ENCODE results near the gene RXRG.

The RXRG gene

DNA sequence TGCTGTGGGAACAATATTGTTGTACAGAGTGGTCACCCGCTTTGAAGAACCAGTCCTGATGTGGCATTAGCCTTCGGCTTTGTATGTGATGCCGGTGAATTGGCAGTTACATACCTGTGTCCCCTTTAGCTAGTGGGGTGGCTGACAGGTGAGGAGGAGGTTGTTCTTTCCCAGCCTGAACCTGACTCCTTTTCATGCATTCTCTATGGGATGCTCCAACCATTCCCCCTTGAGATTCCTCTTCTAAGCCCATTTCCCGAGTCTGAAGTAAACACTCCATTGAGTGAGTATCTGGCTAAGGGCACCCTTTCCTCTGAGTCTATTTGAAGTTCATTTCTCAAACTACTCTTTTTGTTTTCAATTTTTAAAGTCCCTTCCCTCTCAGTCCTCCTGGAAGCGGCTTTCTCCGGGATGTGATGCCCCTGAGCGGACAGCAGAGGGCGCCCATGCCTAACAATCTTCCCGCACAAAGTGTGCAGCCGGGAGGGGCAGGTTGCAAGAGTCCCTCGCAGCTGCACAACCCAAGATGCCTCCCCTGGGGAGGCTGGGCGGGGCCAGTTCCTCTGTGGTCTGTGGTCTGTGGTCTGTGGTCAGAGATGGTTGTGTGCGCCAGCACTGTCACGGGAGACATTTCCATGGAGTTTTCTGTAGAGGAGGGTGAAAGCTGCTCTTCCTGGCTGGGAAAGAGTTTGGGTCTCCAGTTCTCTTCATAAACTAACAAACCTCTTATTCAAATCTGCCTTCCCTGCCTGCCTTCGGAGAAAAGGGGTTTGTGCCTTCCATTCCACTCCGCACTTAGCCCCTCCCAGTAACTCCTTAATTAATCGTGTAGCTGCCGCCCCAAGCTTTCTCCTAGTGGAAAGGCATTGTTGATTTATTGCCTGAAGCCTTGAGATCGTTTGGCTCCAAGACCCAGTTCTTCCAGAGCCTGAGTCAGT, 52.0 kb downstream of the RXRG start:
- POLR2A ChIA-PET = no interaction called here
- TF ChIP-seq, protein P1, sequence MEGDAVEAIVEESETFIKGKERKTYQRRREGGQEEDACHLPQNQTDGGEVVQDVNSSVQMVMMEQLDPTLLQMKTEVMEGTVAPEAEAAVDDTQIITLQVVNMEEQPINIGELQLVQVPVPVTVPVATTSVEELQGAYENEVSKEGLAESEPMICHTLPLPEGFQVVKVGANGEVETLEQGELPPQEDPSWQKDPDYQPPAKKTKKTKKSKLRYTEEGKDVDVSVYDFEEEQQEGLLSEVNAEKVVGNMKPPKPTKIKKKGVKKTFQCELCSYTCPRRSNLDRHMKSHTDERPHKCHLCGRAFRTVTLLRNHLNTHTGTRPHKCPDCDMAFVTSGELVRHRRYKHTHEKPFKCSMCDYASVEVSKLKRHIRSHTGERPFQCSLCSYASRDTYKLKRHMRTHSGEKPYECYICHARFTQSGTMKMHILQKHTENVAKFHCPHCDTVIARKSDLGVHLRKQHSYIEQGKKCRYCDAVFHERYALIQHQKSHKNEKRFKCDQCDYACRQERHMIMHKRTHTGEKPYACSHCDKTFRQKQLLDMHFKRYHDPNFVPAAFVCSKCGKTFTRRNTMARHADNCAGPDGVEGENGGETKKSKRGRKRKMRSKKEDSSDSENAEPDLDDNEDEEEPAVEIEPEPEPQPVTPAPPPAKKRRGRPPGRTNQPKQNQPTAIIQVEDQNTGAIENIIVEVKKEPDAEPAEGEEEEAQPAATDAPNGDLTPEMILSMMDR (IDR thresholded peaks at IDR 0.05; ENCODE audit: insufficient read depth, low read length, missing control alignments) = peak; percentile 90
- no peak overlapping the region for H3K4me3 ChIP-seq (ENCODE audit: low read depth, low read length)
- CTCF ChIA-PET = interaction anchor here (1.0 to 8.9 kb wide), 25 partner anchors 8 to 522 kb away, joined by 3 to 277 read pairs (median 6); no protein-coding TSS in a partner anchor
- peak; percentile 62 for DNase-seq (ENCODE audit: low read depth, low spot score)

DNA sequence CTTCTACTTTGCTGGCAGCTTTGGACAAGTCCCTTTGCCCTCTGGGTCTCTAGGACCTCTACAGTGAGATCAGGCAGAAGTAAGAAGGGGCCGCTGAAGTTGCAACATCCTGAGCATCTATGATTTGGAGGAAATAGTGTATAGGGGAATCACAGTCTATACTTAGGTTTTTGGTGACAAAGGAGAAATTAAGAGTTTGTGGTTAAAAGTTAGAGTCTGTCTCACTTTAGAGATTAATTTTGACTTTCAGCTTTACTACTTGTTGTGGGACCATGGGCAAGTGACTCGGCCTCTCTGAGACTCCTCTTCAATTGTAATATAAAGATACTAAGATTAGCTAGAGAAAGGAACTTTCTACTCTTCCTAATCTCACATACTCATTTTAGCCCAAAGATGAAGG, 55.3 kb downstream of the RXRG start:
- ChIA-PET CTCF (interaction anchor here (1.2 to 2.1 kb wide), 5 partner anchors 13 to 207 kb away, joined by 3 to 18 read pairs (median 6); no protein-coding TSS in a partner anchor), POLR2A (no interaction called here)
- TF ChIP-seq, protein P1 (IDR thresholded peaks at IDR 0.05; ENCODE audit: insufficient read depth, low read length, missing control alignments) = no peak
- DNase-seq (ENCODE audit: low read depth, low spot score) = no peak
- H3K4me3 ChIP-seq (ENCODE audit: low read depth, low read length) = no peak overlapping the region

DNA sequence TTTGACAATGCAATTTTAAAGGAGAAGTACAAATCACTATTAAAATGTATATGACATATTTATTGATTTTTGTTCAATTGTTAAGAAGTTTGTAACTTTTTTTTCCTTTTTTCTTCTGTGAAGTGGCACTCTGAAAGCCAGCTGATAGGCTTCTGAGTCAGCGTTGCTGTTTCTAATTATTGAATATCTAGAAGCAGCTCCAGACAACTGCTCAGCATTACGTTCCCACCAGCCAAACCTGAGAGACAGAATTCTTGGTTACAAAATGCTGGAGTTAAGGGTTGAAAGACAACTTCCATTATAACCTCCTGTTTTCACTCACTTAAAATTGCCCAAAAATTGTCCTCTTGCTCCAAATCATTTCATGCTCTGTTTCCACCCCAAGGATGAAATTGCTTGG, 57.0 kb downstream of the RXRG start:
- ChIA-PET POLR2A (no interaction called here), CTCF (interaction anchor here (0.7 to 2.1 kb wide), 5 partner anchors 17 to 206 kb away, joined by 3 to 7 read pairs (median 3); no protein-coding TSS in a partner anchor)
- no peak for DNase-seq (ENCODE audit: low read depth, low spot score)
- TF ChIP-seq, protein P1 (IDR thresholded peaks at IDR 0.05; ENCODE audit: insufficient read depth, low read length, missing control alignments) = no peak
- H3K4me3 ChIP-seq (ENCODE audit: low read depth, low read length) = no peak overlapping the region

DNA sequence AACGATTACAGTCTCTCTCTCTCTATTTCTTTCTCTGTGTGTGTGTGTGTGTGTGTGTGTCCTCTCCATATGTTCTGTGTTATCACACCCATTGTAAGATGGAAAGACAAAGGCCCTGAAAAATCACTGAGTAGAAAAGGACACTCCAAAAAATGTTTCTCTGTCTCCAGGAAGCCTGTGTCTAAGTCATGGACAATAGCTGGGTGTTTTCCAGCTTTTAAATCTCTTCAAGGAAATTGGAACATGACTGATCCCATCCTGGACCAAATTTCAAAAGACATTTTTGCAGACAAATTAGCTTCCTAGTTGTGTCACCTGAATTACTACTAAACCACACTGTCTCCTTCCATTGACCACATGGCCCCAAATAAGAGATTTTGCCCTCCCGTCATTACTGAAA, 57.4 kb downstream of the RXRG start:
- TF ChIP-seq, protein P1 (IDR thresholded peaks at IDR 0.05; ENCODE audit: insufficient read depth, low read length, missing control alignments) = no peak
- CTCF ChIA-PET = interaction anchor here (0.7 to 2.1 kb wide), 5 partner anchors 16 to 207 kb away, joined by 3 to 7 read pairs (median 3); no protein-coding TSS in a partner anchor
- no peak overlapping the region for H3K4me3 ChIP-seq (ENCODE audit: low read depth, low read length)
- POLR2A ChIA-PET = no interaction called here
- DNase-seq (ENCODE audit: low read depth, low spot score) = no peak

DNA sequence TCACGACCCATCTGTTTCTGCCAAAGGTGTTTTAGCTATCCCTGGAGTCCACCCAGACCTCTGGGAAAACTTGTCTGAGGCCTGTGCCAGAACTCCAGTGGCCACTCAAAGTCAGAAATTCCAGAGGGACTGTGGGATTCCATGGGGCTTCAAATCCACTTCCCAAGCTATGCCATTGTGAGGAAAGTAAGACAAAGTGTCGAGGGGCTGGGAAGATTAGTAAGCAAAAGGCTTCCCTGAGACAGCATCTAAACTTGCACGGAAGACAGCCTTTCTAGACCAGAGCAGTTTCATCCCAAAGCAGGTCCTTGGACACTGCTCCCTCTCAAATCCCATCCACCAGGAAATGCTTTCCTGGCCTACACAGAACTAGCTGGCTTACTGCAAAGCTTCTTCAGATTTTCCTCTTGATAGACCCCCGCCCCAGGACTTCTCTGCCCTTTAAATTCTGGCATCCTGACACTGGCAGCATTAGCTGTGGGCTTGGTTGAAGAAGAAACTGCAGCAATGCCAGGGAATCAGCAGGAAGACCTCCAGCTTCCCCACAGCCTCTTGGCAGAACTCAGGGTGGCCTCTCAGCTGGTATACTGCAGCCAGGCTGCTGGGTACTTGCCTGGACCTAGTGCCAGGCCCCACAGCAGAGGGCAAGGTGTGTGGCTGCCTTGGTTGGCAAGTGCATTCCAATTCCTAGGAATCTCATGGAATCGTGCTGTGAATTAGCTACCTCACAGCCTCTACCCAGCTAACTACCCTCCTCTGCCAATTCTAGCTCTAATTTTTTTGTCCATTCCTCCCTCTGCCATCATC, 61.1 kb downstream of the RXRG start:
- no peak for DNase-seq (ENCODE audit: low read depth, low spot score)
- ChIA-PET POLR2A (no interaction called here), CTCF (interaction anchor here (1.1 to 6.7 kb wide), 3 partner anchors 9 to 209 kb away, joined by 4 to 54 read pairs (median 28); no protein-coding TSS in a partner anchor)
- no peak overlapping the region for H3K4me3 ChIP-seq (ENCODE audit: low read depth, low read length)
- TF ChIP-seq, protein P1 (IDR thresholded peaks at IDR 0.05; ENCODE audit: insufficient read depth, low read length, missing control alignments) = no peak

Measured in AG04449 (cell line).